Ureter (tissue), 1 donor: ENCODE data around the gene PSME3. TPM values are rescaled to one million over a fixed set of nuclear protein-coding genes. Genes with fewer than 3 reads are reported as not detected.

Experiments
- DNase-seq: peaks from one replicate; pipeline ENCODE4 v3.0.0-alpha.2; 2020; ENCODE audit warnings: low spot score
- total RNA-seq: library from RNA; stranded (reverse); gene quantifications from one replicate; pipeline ENCODE4 v1.2.4, GENCODE V29; 2023
- donor health status: DM: yes; HTN: yes; CAD: no.

The PSME3 gene
- total RNA-seq, 1 donor from 2014 or later = 113 TPM

DNA sequence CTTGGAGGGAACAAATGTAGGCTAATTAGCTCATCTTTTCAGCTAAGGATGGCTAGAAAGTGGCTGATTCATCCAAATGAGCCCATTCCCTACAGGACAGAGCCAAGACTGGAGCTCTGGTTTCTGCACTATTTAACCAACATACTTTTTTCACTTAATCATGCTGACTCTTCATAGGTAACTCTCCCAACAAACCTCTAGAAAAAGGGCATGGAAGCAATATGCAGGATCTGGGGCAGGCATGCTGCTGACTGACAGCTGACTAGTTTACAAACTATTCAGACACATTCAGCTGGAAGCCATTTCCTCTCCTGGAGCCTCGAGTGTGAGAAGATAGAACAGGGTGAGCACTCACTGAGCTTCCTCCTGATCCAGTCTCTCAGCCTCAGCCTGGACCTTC is 15.3 kb upstream of the PSME3 start:
- no peak for DNase-seq

DNA sequence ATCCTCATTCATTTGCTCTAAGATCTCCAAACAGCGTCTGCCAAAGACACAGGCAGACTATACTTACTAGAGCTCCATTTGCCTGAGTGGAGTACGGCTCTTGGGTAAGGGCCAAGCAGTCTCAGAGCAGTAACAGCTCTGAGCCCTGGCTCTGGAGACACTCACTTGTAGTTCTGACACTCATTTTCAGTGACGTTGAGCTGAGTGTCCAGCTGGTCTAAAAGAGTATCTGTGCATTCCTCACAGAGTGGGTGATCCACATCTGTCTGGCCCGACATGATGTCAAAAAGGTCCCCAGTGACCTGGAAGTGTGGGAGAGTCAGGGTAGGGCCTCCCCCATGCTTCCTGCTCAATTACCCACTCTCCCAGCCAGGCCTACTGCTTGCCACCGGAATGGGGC is 14.8 kb upstream of the PSME3 start:
- no peak for DNase-seq

DNA sequence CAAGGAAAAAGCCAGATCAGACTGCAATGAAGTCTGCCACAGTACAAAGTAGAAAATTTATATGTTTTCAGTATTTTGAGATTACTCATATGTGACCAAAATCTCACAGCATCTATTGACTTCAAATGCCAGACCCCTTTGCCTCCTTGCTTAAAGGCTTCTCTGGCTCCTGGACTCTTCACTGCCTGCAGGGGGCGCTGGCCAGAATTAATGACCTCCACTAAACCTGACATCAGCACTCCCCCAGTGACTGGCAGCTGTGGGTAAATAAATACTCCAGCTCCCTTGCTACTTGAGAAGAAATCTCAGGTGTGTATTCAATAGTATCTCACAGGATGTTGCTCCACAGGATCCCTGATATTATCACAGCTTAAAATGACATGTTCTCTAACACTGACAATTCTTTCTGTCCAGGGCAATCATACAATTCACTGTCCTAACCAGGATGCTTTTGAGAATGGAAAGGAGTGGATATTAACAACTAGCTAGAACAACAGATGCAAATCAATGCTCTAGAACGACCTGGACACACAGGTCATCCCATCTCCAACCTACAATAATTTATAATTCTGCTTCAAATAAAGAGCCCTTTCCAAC is 13.2 kb upstream of the PSME3 start:
- DNase-seq = no peak

DNA sequence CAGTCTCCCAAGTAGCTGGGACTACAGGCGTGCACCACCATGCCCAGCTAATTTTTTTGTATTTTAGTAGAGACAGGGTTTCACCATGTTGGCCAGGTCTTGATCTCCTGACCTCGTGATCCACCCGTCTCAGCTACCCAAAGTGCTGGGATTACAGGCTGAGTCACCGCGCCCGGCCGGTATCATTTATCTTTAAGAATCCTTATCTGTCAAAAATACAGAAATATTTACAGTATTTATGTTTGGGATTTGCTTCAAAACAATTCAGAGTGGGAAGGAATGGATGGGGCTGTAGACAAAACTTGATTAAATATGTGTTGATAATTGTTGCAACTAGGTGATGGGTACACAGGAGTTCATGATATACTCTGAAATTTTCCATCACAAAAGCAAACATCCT is 12.0 kb upstream of the PSME3 start:
- DNase-seq = no peak

DNA sequence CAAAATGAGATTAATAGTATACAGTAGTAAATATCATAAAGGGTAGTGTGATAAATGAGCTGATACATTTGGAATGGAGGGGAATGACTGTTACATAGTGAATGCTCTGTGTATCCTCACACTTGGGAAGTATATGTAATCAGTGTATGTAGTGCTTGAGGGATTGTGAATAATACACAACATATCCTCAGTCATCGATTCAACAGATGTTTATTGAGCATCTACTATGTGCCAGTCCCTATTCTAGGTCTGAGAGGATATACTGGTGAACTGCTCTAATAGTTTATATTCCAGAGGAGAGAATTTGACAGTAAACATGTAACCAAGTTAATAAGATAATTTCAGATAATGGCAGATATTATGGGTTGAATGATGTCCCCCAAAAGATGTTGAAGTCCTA is 5.7 kb upstream of the PSME3 start:
- DNase-seq = no peak

DNA sequence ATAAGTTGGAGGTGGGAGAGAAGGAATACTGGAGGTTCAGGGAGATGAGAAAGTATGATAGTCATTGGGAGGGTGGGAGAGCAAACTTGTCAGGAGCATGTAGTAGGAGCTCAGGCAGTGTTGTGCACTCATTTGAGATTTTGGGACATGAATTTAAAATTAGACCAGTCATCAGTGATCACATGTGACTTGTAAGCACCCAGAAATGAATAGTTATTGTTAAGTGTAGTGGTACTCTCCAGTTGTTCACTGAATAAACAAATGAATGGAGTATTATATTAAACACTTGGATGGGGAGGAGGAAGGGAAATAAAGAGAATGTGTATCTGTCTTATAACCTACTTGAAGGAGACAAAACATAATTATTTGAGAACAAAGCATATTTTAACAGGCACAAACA is 2.2 kb upstream of the PSME3 start:
- DNase-seq = no peak

DNA sequence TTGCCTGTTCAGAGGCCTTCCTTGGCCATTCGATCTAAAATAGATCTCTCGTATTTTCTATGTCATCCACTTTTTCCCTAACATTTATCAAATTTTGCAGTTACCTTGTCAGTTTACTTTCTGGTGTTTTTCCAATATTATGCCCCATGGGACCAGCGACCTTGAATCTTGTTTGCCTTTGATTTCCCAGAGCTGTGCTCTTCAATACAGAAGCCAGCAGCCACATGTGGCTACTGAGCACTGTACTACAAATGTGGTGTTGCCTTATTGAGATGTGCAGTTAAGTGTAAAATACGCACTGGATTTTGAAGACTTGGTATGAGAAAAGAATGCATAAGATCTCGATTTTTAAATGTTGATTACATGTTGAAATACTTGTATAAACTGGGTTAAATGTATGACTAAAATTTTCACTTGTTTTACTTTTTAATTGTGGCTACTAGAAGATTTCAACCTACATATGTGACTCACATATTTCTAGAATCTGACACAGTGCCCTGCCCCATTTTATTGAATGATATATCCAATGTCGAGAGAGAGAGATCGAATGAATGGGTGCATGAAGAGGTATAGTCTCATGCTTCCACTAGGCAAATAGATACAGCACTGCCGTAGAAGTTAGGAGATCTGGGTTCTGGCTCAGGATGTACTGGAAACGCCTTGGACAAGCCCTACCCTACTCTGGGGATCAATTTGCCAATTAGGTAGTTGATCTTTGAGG is 824 bp upstream of the PSME3 start:
- DNase-seq = no peak

DNA sequence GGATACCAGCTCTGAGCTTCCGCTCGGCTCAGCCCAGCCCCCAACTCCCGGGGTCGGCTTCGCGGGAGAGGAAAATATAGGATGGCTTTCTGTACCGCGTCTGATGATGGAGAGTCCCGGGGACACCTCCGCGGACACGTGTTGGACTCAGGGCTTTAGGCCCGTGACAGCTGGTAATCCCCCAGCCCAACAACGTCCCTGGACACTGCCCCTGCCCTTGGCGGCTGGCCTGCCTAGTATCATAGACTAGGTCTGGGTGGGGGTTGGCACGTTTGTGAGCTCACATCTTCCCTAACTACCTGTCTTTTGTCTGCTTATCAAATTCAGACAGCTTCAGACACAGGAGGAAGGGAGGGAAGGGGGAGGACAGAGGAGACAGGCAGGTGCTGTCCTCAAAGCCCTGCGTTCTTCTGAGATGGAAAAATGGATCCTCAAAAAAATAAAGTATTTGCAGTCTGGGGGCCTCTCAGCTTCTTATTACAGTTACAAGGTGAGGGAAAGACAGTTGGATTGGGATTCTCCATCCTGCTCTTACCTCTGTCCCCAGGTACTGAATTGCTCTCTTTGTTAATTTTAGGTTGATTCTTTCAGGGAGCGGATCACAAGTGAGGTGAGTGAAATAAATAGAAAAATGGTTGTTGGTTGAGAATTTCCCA is 698 bp downstream of the PSME3 start:
- DNase-seq = no peak

DNA sequence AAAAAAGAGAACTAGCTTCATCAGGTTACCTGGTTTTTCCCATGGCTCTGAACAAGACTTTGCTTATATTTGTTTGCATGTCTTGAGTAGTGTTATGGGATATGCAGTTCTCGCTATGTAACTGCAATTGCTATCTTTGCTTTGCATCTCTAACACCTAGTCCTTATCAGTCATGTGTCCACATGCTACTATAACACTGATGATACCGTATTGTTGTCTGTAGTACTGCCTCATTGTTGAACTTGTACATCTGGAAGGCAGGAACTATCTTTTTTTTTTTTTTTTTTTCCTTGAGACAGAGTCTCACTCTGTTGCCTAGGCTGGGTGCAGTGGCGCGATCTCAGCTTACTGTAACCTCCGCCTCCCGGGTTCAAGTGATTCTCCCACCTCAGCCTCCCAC is 2.5 kb downstream of the PSME3 start:
- no peak for DNase-seq

DNA sequence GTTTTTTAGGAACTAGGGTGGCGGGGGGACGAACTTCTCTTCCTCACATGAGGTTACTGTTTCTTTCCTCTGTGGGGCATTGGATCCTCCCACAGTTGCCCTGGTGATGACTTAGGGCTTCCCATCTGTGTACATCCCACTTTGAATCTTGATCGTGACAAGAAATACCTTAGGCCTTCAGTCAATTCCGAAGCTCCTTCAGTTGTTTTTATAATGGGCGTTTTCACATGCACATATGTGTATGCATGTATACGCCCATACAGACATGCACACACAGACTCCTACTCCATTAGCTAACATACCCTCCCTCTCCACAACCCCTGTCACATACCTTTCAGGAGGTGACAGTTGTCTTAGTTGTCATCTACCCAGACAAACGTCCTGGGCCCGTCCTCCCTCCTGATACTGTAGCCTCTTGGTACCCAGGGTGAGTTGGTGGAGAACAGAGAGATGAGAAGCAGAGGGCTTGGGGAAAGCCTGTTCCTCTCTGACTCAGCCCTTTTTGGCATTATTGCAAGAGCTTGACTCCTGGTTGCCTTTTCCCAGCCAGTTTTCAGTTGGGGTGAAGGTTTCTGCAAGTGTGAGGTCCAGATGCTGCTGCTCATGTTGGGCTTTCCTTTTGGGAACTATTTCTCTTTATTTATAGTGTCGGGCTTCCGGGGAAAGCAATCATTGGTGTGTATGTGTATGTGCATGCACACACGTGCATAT is 8.9 kb downstream of the PSME3 start:
- DNase-seq = no peak

DNA sequence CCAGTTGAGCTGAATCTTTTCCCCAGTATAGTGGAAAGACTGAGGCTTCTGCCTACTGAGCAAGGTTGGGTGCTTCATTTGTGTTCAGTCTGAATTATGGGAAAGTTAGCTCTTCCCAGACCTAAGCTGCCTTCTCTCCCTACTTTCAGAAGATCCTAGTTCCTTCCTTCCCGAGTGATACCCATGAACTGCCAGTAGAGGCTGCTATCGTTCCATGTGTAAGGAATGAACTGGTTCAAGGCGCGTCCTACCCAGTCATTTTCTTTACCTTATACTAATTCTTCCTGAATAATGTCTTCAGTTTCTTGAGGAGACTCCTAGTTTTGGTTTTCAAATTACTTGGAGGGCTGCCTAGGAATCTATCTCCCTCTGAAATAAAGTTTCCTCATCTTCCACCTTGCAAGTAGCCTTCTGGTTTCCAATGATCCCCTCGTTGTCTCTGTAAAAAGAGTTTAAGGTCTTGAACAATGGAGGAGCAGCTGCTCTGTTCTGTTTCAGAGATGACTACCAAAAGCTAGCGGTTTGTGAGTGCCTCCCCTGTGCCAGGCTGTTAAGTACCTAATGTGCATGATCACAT is 10.2 kb downstream of the PSME3 start:
- no peak for DNase-seq

DNA sequence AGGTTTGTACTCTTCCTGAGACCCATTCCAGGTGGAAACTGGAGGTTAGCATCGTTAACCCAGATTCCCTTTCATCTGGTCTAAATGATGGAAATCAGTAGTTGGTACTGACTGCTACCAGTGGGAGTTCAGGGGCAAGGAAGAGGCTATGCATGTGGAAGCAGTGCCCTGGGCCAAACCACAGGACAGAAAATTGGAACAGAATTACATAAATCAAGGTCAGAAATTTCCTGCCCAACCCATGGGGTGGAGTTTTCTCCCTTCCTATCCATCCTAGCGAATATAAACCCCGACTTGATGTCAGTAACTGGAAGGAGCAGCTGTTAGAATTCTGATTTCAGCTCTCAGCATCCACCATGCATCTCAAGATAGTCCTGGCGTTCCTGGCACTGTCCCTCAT is 11.1 kb downstream of the PSME3 start, which contains the start of gene AOC2:
Gene AOC2 (plus strand): TSS at position 310 of the 400 bp plus-strand sequence. CDS start 47 bp downstream, at position 357.
- DNase-seq = no peak

DNA sequence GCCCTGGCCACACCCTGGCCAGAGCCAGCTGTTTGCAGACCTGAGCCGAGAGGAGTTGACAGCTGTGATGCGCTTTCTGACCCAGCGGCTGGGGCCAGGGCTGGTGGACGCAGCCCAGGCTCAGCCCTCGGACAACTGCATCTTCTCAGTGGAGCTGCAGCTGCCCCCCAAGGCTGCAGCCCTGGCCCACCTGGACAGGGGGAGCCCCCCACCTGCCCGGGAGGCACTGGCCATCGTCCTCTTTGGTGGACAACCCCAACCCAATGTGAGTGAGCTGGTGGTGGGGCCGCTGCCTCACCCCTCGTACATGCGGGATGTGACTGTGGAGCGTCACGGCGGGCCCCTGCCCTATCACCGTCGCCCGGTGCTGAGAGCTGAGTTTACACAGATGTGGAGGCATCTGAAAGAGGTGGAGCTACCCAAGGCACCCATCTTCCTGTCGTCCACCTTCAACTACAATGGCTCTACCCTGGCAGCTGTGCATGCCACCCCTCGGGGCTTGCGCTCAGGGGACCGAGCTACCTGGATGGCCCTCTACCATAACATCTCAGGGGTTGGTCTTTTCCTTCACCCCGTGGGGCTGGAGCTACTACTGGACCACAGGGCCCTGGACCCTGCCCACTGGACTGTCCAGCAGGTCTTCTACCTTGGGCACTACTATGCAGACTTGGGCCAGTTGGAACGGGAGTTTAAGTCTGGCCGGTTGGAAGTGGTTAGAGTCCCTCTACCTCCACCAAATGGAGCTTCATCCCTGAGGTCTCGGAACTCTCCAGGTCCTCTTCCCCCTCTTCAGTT is 11.8 kb downstream of the PSME3 start:
- DNase-seq = no peak

DNA sequence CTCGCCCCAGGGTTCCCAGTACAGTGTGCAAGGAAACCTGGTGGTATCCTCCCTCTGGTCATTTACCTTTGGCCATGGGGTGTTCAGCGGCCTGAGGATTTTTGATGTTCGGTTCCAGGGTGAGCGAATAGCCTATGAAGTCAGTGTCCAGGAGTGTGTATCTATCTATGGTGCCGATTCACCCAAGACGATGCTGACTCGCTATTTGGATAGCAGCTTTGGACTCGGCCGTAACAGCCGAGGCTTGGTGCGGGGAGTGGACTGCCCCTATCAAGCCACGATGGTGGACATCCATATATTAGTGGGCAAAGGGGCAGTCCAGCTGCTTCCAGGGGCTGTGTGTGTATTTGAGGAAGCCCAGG is 12.3 kb downstream of the PSME3 start:
- DNase-seq = no peak

DNA sequence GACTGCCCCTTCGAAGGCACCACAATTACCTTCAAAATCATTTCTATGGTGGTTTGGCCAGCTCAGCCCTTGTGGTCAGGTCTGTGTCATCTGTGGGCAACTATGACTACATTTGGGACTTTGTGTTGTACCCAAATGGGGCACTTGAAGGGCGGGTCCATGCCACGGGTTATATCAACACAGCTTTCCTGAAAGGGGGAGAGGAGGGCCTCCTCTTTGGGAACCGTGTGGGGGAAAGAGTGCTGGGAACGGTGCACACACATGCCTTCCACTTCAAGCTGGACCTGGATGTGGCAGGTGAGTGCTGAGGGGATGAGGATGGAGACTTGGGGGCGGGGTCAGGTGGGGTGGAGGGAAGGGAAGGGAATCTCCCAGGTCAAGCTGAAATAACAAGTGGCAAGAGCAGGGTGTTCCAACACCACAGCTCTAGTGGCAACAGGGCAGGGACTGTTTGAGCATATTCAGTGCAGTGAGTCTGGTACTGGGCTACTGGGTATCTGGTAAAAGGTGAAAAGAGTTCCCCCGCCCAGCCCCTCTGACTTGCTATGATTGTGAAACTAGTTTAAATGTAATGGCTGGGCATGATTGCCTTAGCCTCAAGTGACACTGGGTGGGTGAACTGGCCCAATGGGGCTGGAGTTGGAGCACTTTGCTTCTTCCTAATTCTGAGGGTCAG is 12.9 kb downstream of the PSME3 start:
- peak; percentile 70 for DNase-seq

DNA sequence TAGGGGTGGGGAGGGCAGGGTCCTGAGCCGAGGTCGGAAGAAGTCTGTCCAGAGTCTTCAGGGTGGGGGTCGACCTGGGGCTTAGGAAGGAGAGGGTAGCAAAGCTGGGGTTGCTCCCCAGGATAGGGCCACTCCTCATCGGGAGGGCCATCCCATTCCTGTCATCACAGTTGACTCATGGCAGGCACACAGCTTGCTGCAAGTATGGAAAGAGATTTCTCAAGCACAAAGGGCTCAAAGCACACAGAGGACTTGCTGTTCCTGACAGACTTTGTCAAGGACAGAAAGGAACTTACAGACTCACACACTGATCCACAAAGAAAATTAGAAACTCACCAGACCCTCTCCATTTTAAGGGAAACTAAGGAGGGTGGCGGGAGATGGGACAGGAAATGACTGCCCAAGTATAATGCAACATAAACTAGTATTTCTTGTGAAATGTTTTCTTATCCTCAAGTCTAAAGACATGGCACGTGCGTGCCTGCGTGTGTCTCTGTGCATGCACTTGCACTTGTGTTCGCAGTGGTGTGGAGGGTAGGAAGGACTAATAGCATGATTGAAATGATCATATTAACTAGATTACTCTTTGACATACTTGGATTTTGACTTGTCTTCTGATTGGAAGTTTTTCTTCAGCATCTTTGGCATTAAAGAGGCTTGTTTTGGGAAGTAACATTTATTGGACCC is 13.5 kb downstream of the PSME3 start:
- no peak for DNase-seq

DNA sequence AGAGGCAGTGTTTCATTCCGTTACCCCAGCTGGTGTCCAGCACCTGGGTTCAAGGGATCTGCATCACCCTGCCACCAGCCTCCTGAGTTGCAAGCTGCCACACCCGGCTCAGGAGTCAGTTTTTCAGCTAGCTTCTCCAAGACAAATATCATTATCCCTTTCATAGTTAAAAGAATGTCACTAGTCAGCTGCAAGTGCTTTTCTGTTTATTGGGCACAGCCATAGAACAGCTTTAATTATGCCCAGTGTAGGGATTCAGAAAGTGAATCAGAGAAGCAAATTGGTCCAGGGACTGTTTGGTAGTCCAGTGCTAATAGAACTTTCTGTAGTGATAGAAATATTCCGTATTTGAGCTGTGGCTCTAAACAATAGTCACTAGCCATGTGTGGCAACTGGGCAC is 14.9 kb downstream of the PSME3 start:
- no peak for DNase-seq

DNA sequence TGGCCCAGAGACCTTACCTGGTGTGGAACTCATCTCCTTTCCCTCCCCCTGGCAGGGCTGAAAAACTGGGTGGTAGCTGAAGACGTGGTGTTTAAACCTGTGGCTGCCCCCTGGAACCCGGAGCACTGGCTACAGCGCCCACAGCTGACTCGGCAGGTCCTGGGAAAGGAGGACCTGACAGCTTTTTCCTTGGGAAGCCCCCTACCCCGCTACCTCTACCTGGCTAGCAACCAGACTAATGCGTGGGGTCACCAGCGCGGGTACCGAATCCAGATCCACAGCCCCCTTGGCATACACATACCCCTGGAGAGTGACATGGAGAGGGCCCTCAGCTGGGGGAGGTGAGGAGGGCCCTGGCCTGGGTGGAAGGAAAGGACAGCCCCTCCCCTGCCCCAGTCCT is 15.8 kb downstream of the PSME3 start:
- no peak for DNase-seq

DNA sequence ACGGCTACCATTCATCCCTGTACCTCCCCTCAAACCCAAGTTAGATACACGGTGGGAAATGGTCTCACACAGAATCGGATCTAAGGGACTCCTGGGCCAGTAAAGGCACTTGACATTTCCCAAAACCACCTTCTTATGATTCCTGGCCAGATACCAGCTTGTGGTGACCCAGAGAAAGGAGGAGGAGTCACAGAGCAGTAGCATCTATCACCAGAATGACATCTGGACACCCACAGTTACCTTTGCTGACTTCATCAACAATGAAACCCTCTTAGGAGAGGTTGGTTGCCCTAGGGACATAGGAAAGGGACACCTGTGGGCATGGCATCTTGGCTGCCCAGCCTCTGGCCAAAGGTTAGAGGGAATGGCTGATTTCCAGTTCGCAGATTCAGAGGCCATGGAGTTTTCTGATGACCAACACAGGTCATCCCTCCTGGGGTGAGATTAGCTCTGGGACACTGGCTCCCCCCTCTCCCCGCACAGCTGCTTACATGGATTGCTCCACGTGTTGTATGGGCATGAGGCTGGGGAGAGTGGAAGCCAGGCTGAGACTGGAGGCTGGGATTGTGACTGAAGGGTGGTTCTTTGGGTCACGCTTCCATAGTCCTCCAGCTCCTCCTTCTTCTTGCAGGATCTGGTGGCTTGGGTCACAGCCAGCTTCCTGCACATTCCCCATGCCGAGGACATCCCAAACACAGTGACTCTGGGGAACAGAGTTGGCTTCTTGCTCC is 16.4 kb downstream of the PSME3 start:
- no peak for DNase-seq

DNA sequence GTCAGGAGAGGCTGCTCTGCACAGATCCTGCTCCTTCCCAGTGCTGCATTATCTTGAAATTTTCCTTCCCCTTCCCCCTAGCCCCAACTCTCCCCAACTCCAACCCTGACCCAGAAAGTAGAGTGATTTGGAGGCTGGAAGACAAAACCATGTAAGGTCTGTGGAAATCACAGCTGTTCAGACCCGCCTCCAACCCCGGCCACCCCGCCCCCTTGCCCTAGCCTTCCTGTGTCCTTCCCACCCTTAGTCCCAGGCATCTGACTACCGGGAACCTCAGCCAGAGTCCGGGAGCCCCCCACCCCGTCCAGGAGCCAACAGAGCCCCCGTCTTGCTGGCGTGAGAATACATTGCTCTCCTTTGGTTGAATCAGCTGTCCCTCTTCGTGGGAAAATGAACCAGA is 17.8 kb downstream of the PSME3 start, which contains the start of gene AOC3:
Gene AOC3 (plus strand): TSS at position 246 of the 400 bp plus-strand sequence. CDS start 145 bp downstream, at position 391.
- DNase-seq = peak; percentile 77
